ENCODE measurements around the gene PCNX4.

Gene PCNX4

GRCh38 chr14:60163693-60164092 is 72.0 kb downstream of the PCNX4 start:
- no peak for DNase-seq (ENCODE audit: low spot score)
- Histone ChIP-seq H2BK12ac (ENCODE audit: low read length) (no peak overlapping the region), H3K27me3 (ENCODE audit: control insufficient read depth in 3 of 3, insufficient read depth in 3 of 3, low read depth in 1 of 3, low read length in 3 of 3) (peaks cover 0 to 21% (median 0%) of the 10 kb centered on the region in 3 experiments), H3K36me3 (replicated peaks in 1 of 2; ENCODE audit: control insufficient read depth in 2 of 2, insufficient read depth in 2 of 2, low read length in 2 of 2) (peaks cover 0 to 10% of the 10 kb centered on the region in 2 donors), H3K14ac (ENCODE audit: low read length) (no peak overlapping the region), H4K91ac (ENCODE audit: low read depth, low read length, poor library complexity) (no peak overlapping the region), H3K79me1 (ENCODE audit: low read depth, low read length) (no peaks in the 10 kb centered on the region), H3K4me2 (ENCODE audit: insufficient read depth, low read length, poor library complexity, severe bottlenecking) (no peak overlapping the region), H3K23ac (ENCODE audit: low read depth, low read length, poor library complexity) (no peak overlapping the region), H3K4me1 (ENCODE audit: control insufficient read depth in 2 of 2, insufficient read depth in 1 of 2, low read depth in 1 of 2, low read length in 2 of 2) (peaks cover 2% of the 10 kb centered on the region in 2 donors), H3K9ac (ENCODE audit: low read depth, low read length, poor library complexity) (no peak overlapping the region), H2BK5ac (ENCODE audit: low read length) (no peak overlapping the region), H4K8ac (ENCODE audit: low read depth, low read length) (no peak overlapping the region), H3K4ac (ENCODE audit: low read length) (no peak overlapping the region), H3K27ac (replicated peaks; ENCODE audit: low read length) (no peak overlapping the region), H3K9me3 (replicated peaks in 1 of 2; ENCODE audit: control insufficient read depth in 2 of 2, insufficient read depth in 1 of 2, low read depth in 1 of 2, low read length in 2 of 2) (no peaks in the 10 kb centered on the region), H3K4me3 (ENCODE audit: low read length in 2 of 2) (peak overlapping the region in 1 of 2 donors; percentile 63), H2BK15ac (ENCODE audit: low read length) (no peak overlapping the region), H2BK120ac (ENCODE audit: low read depth, low read length) (no peak overlapping the region), H2AK5ac (ENCODE audit: low read depth, low read length) (no peak overlapping the region), H2AFZ (ENCODE audit: low read length) (peak overlapping the region; percentile 93), H3K18ac (ENCODE audit: low read length) (no peak overlapping the region)
- no CpG with 5 or more reads among the region's 6 CpGs for WGBS, 2 donors (ENCODE audit: extremely low coverage in 2 of 2, insufficient read length in 2 of 2, insufficient replicate concordance in 1 of 2)

- H3K18ac ChIP-seq (ENCODE audit: low read length) = no peak overlapping the region
- no peak overlapping the region for H2BK15ac ChIP-seq (ENCODE audit: low read length)
- no peak overlapping the region for H3K27ac ChIP-seq (replicated peaks; ENCODE audit: low read length)
- peaks cover 0 to 10% of the 10 kb centered on the region in 2 donors for H3K36me3 ChIP-seq (replicated peaks in 1 of 2; ENCODE audit: control insufficient read depth in 2 of 2, insufficient read depth in 2 of 2, low read length in 2 of 2)
- no peak overlapping the region for H4K8ac ChIP-seq (ENCODE audit: low read depth, low read length)
- H2BK12ac ChIP-seq (ENCODE audit: low read length) = no peak overlapping the region
- H2AK5ac ChIP-seq (ENCODE audit: low read depth, low read length) = no peak overlapping the region
- H3K27me3 ChIP-seq (ENCODE audit: control insufficient read depth in 3 of 3, insufficient read depth in 3 of 3, low read depth in 1 of 3, low read length in 3 of 3) = peaks cover 0 to 22% (median 0%) of the 10 kb centered on the region in 3 experiments
- peak overlapping the region; percentile 93 for H2AFZ ChIP-seq (ENCODE audit: low read length)
- no peak overlapping the region for H4K91ac ChIP-seq (ENCODE audit: low read depth, low read length, poor library complexity)
- no CpG with 5 or more reads among the region's 5 CpGs for WGBS, 2 donors (ENCODE audit: extremely low coverage in 2 of 2, insufficient read length in 2 of 2, insufficient replicate concordance in 1 of 2)
- no peak overlapping the region for H2BK5ac ChIP-seq (ENCODE audit: low read length)
- H3K4ac ChIP-seq (ENCODE audit: low read length) = no peak overlapping the region
- H3K79me1 ChIP-seq (ENCODE audit: low read depth, low read length) = no peaks in the 10 kb centered on the region
- no peak for DNase-seq (ENCODE audit: low spot score)
- peak overlapping the region; percentile 83 for H3K4me2 ChIP-seq (ENCODE audit: insufficient read depth, low read length, poor library complexity, severe bottlenecking)
- H3K4me1 ChIP-seq (ENCODE audit: control insufficient read depth in 2 of 2, insufficient read depth in 1 of 2, low read depth in 1 of 2, low read length in 2 of 2) = peaks cover 2% of the 10 kb centered on the region in 2 donors
- no peak overlapping the region for H3K14ac ChIP-seq (ENCODE audit: low read length)
- no peak overlapping the region for H2BK120ac ChIP-seq (ENCODE audit: low read depth, low read length)
- H3K9ac ChIP-seq (ENCODE audit: low read depth, low read length, poor library complexity) = no peak overlapping the region
- H3K9me3 ChIP-seq (replicated peaks in 1 of 2; ENCODE audit: control insufficient read depth in 2 of 2, insufficient read depth in 1 of 2, low read depth in 1 of 2, low read length in 2 of 2) = no peaks in the 10 kb centered on the region
- peak overlapping the region; percentile 63 to 96 for H3K4me3 ChIP-seq (ENCODE audit: low read length in 2 of 2)
- H3K23ac ChIP-seq (ENCODE audit: low read depth, low read length, poor library complexity) = no peak overlapping the region
Observed at GRCh38 chr14:60164404-60164711, 72.6 kb downstream of the PCNX4 start.

- Histone ChIP-seq H3K27me3 (ENCODE audit: control insufficient read depth in 3 of 3, insufficient read depth in 3 of 3, low read depth in 1 of 3, low read length in 3 of 3) (peaks cover 0 to 24% (median 0%) of the 10 kb centered on the region in 3 experiments), H2BK15ac (ENCODE audit: low read length) (peak within 1 kb of the TSS; percentile 17), H4K8ac (ENCODE audit: low read depth, low read length) (peak within 1 kb of the TSS; percentile 89), H2AK5ac (ENCODE audit: low read depth, low read length) (no peak within 1 kb of the TSS), H3K9me3 (replicated peaks in 1 of 2; ENCODE audit: control insufficient read depth in 2 of 2, insufficient read depth in 1 of 2, low read depth in 1 of 2, low read length in 2 of 2) (no peaks in the 10 kb centered on the region), H3K14ac (ENCODE audit: low read length) (peak within 1 kb of the TSS; percentile 77), H3K79me1 (ENCODE audit: low read depth, low read length) (no peaks in the 10 kb centered on the region), H3K4me2 (ENCODE audit: insufficient read depth, low read length, poor library complexity, severe bottlenecking) (peak within 1 kb of the TSS; percentile 83), H3K36me3 (replicated peaks in 1 of 2; ENCODE audit: control insufficient read depth in 2 of 2, insufficient read depth in 2 of 2, low read length in 2 of 2) (peaks cover 0 to 7% of the 10 kb centered on the region in 2 donors), H2BK12ac (ENCODE audit: low read length) (no peak within 1 kb of the TSS), H4K91ac (ENCODE audit: low read depth, low read length, poor library complexity) (no peak within 1 kb of the TSS), H2BK120ac (ENCODE audit: low read depth, low read length) (no peak within 1 kb of the TSS), H3K9ac (ENCODE audit: low read depth, low read length, poor library complexity) (peak within 1 kb of the TSS; percentile 92), H3K23ac (ENCODE audit: low read depth, low read length, poor library complexity) (peak within 1 kb of the TSS; percentile 3), H3K4ac (ENCODE audit: low read length) (no peak within 1 kb of the TSS), H3K4me1 (ENCODE audit: control insufficient read depth in 2 of 2, insufficient read depth in 1 of 2, low read depth in 1 of 2, low read length in 2 of 2) (peaks cover 2% of the 10 kb centered on the region in 2 donors), H3K27ac (replicated peaks; ENCODE audit: low read length) (peak within 1 kb of the TSS; percentile 72), H3K18ac (ENCODE audit: low read length) (peak within 1 kb of the TSS; percentile 99), H3K4me3 (ENCODE audit: low read length in 2 of 2) (peak within 1 kb of the TSS; percentile 63 to 96), H2AFZ (ENCODE audit: low read length) (peak within 1 kb of the TSS; percentile 93), H2BK5ac (ENCODE audit: low read length) (no peak within 1 kb of the TSS)
- no CpG with 5 or more reads among the region's 68 CpGs for WGBS, 2 donors (ENCODE audit: extremely low coverage in 2 of 2, insufficient read length in 2 of 2, insufficient replicate concordance in 1 of 2)
- DNase-seq (ENCODE audit: low spot score) = peak; percentile 68
Observed at GRCh38 chr14:60164712-60165546, 73.2 kb downstream of the PCNX4 start, which contains the start of gene DHRS7. Gene DHRS7 (minus strand): TSS chr14:60165398. CDS start chr14:60165309, 89 bp downstream.

- DNase-seq (ENCODE audit: low spot score) = no peak
- H3K23ac ChIP-seq (ENCODE audit: low read depth, low read length, poor library complexity) = no peak overlapping the region
- H2AFZ ChIP-seq (ENCODE audit: low read length) = peak overlapping the region; percentile 93
- no peaks in the 10 kb centered on the region for H3K79me1 ChIP-seq (ENCODE audit: low read depth, low read length)
- WGBS, 2 donors (ENCODE audit: extremely low coverage in 2 of 2, insufficient read length in 2 of 2, insufficient replicate concordance in 1 of 2) = no CpG with 5 or more reads among the region's 4 CpGs
- H3K27me3 ChIP-seq (ENCODE audit: control insufficient read depth in 3 of 3, insufficient read depth in 3 of 3, low read depth in 1 of 3, low read length in 3 of 3) = peaks cover 0 to 24% (median 0%) of the 10 kb centered on the region in 3 experiments
- no peak overlapping the region for H3K14ac ChIP-seq (ENCODE audit: low read length)
- peaks cover 2% of the 10 kb centered on the region in 2 donors for H3K4me1 ChIP-seq (ENCODE audit: control insufficient read depth in 2 of 2, insufficient read depth in 1 of 2, low read depth in 1 of 2, low read length in 2 of 2)
- no peak overlapping the region for H2BK12ac ChIP-seq (ENCODE audit: low read length)
- no peak overlapping the region for H3K4ac ChIP-seq (ENCODE audit: low read length)
- no peak overlapping the region for H3K9ac ChIP-seq (ENCODE audit: low read depth, low read length, poor library complexity)
- peak overlapping the region in 1 of 2 donors; percentile 63 for H3K4me3 ChIP-seq (ENCODE audit: low read length in 2 of 2)
- H4K91ac ChIP-seq (ENCODE audit: low read depth, low read length, poor library complexity) = no peak overlapping the region
- H2BK15ac ChIP-seq (ENCODE audit: low read length) = no peak overlapping the region
- H3K36me3 ChIP-seq (replicated peaks in 1 of 2; ENCODE audit: control insufficient read depth in 2 of 2, insufficient read depth in 2 of 2, low read length in 2 of 2) = peaks cover 0 to 7% of the 10 kb centered on the region in 2 donors
- no peak overlapping the region for H3K27ac ChIP-seq (replicated peaks; ENCODE audit: low read length)
- H3K4me2 ChIP-seq (ENCODE audit: insufficient read depth, low read length, poor library complexity, severe bottlenecking) = peak overlapping the region; percentile 83
- no peaks in the 10 kb centered on the region for H3K9me3 ChIP-seq (replicated peaks in 1 of 2; ENCODE audit: control insufficient read depth in 2 of 2, insufficient read depth in 1 of 2, low read depth in 1 of 2, low read length in 2 of 2)
- no peak overlapping the region for H2BK120ac ChIP-seq (ENCODE audit: low read depth, low read length)
- H4K8ac ChIP-seq (ENCODE audit: low read depth, low read length) = no peak overlapping the region
- H2AK5ac ChIP-seq (ENCODE audit: low read depth, low read length) = no peak overlapping the region
- H2BK5ac ChIP-seq (ENCODE audit: low read length) = no peak overlapping the region
- H3K18ac ChIP-seq (ENCODE audit: low read length) = no peak overlapping the region
Observed at GRCh38 chr14:60165547-60165876, 73.8 kb downstream of the PCNX4 start.

Measured in neuronal stem cell (in vitro differentiated cells).